Activated T-cell treated with anti-CD3 and anti-CD28 coated beads for 24 hours (primary cell): ENCODE results near the gene MYO3B.
"Not testable (repeated sequence)": the region's sequence is repeated elsewhere in the genome, so short reads cannot be mapped to it uniquely, and the experiment has no call there.

Experiments
- DNase-seq: peaks from one replicate; pipeline ENCODE4 v3.0.0-alpha.2; 2020; ENCODE audit warnings: low read depth

MYO3B gene

GRCh38 chr2:170641961-170642360 is 464.0 kb downstream of the MYO3B start:
- DNase-seq = no peak

- DNase-seq = no peak
Observed at GRCh38 chr2:170643346-170643745, 465.4 kb downstream of the MYO3B start.

GRCh38 chr2:170647741-170648436 is 469.9 kb downstream of the MYO3B start:
- DNase-seq = no peak

GRCh38 chr2:170651624-170652325 is 473.8 kb downstream of the MYO3B start:
- DNase-seq = no peak

GRCh38 chr2:170652637-170653417 is 474.9 kb downstream of the MYO3B start:
- no peak for DNase-seq

GRCh38 chr2:170656669-170657068 is 478.7 kb downstream of the MYO3B start:
- DNase-seq = no peak

GRCh38 chr2:170660409-170660808 is 482.5 kb downstream of the MYO3B start:
- DNase-seq = no peak

- DNase-seq = no peak
Observed at GRCh38 chr2:170665743-170666142, 487.8 kb downstream of the MYO3B start.

- DNase-seq = no peak
Observed at GRCh38 chr2:170669909-170670308, 492.0 kb downstream of the MYO3B start.

GRCh38 chr2:170670651-170671050 is 492.7 kb downstream of the MYO3B start:
- DNase-seq = no peak

- no peak for DNase-seq
Observed at GRCh38 chr2:170671079-170671478, 493.1 kb downstream of the MYO3B start.

- not testable (repeated sequence) for DNase-seq
Observed at GRCh38 chr2:170674282-170674681, 496.3 kb downstream of the MYO3B start.

GRCh38 chr2:170675701-170676100 is 497.8 kb downstream of the MYO3B start:
- DNase-seq = no peak

- no peak for DNase-seq
Observed at GRCh38 chr2:170679607-170680079, 501.7 kb downstream of the MYO3B start.

GRCh38 chr2:170680172-170680941 is 502.4 kb downstream of the MYO3B start:
- no peak for DNase-seq

GRCh38 chr2:170681311-170681710 is 503.4 kb downstream of the MYO3B start:
- DNase-seq = no peak

GRCh38 chr2:170685591-170685990 is 507.6 kb downstream of the MYO3B start:
- DNase-seq = no peak

GRCh38 chr2:170689481-170689880 is 511.5 kb downstream of the MYO3B start:
- no peak for DNase-seq

GRCh38 chr2:170690640-170691039 is 512.7 kb downstream of the MYO3B start:
- no peak for DNase-seq

GRCh38 chr2:170694316-170694715 is 516.4 kb downstream of the MYO3B start:
- no peak for DNase-seq

GRCh38 chr2:170695521-170696410 is 517.8 kb downstream of the MYO3B start:
- DNase-seq = no peak
